Keratinocyte (primary cell): ENCODE results near the gene CD47. TPM values are rescaled to one million over a fixed set of nuclear protein-coding genes. Genes with fewer than 3 reads are reported as not detected.

Experiments
- DNase-seq: peaks from one replicate; pipeline ENCODE4 v3.0.0-alpha.2; 2011; ENCODE audit warnings: low read depth, missing footprints, low spot score
- FAIRE-seq: peaks from 2 replicates; lab custom pipeline; 2011; peaks lifted over from hg19 to GRCh38; lab: Jason Lieb, UNC
- H2AFZ ChIP-seq: 2 replicates; pipeline ENCODE4 v1.6.0; 2012; ENCODE audit warnings: low read length, control low read depth, inconsistent platforms; ENCODE audit not compliant: control insufficient read depth
- H3K27ac ChIP-seq: 2 replicates; pipeline ENCODE4 v1.5.1; 2011; ENCODE audit warnings: low read length; ENCODE audit not compliant: control insufficient read depth, insufficient read depth
- H3K27me3 ChIP-seq: 3 replicates; pipeline ENCODE4 v1.6.0; 2011; ENCODE audit warnings: low read length; ENCODE audit not compliant: control insufficient read depth, insufficient read depth; ENCODE audit errors: extremely low read depth
- H3K36me3 ChIP-seq, 2 experiments: 2 replicates in 1 of 2; 3 replicates in 1 of 2; pipeline ENCODE4 v1.5.1; 2011; ENCODE audit warnings: low read length in 2 of 2, mild to moderate bottlenecking in 1 of 2; ENCODE audit not compliant: control insufficient read depth in 2 of 2, insufficient read depth in 2 of 2; ENCODE audit errors: extremely low read depth in 1 of 2
- H3K4me1 ChIP-seq: 3 replicates; pipeline ENCODE4 v1.5.1; 2011; ENCODE audit warnings: low read length; ENCODE audit not compliant: control insufficient read depth, insufficient read depth; ENCODE audit errors: extremely low read depth
- H3K4me2 ChIP-seq: 3 replicates; pipeline ENCODE4 v1.6.0; 2011; ENCODE audit warnings: low read depth, low read length; ENCODE audit not compliant: control insufficient read depth, insufficient read depth; ENCODE audit errors: extremely low read depth
- H3K4me3 ChIP-seq, 3 experiments: fragments of 200-600 bp in 1 of 3; sonication (generic) in 1 of 3; 2 replicates in 2 of 3; 3 replicates in 1 of 3; pipeline ENCODE4 v1.5.1; 2011 to 2016; ENCODE audit warnings: low read length in 3 of 3, mild to moderate bottlenecking in 3 of 3, control low read depth in 2 of 3, inconsistent platforms in 1 of 3, low read depth in 1 of 3, mixed read lengths in 1 of 3, mixed run types in 1 of 3, moderate library complexity in 1 of 3; ENCODE audit not compliant: control insufficient read depth in 2 of 3, insufficient read depth in 2 of 3; ENCODE audit errors: extremely low read depth in 1 of 3
- H3K79me2 ChIP-seq: 2 replicates; pipeline ENCODE4 v1.6.0; 2012; ENCODE audit warnings: low read length; ENCODE audit not compliant: control insufficient read depth, insufficient read depth
- H3K9ac ChIP-seq: 3 replicates; pipeline ENCODE4 v1.6.0; 2011; ENCODE audit warnings: low read length; ENCODE audit not compliant: control insufficient read depth, insufficient read depth; ENCODE audit errors: extremely low read depth
- H3K9me1 ChIP-seq: 3 replicates; pipeline ENCODE4 v1.6.0; 2011; ENCODE audit warnings: low read length; ENCODE audit not compliant: control insufficient read depth, insufficient read depth; ENCODE audit errors: extremely low read depth
- H3K9me3 ChIP-seq: 2 replicates; pipeline ENCODE4 v1.5.1; 2012; ENCODE audit warnings: low read depth, low read length; ENCODE audit not compliant: control insufficient read depth
- H4K20me1 ChIP-seq: 3 replicates; pipeline ENCODE4 v1.6.0; 2011; ENCODE audit warnings: low read length; ENCODE audit not compliant: control insufficient read depth, insufficient read depth; ENCODE audit errors: extremely low read depth
- EZH2 ChIP-seq: IDR thresholded peaks from one replicate; pipeline ENCODE4 v1.6.1; 2012; ENCODE audit warnings: inconsistent platforms, mild to moderate bottlenecking, low read length, moderate library complexity
- dilution Hi-C: fragments of 300-500 bp; cut with MboI; formaldehyde crosslinking; loops from one replicate; pipeline ENCODE4 v1.7.0; 2020; ENCODE audit warnings: low sequenced_read_pairs; ENCODE audit not compliant: extremely low pct_ligation_motif_present
- polyA plus RNA-seq, 5 experiments: library from polyadenylated mRNA; depleted of rRNA in 3 of 5; stranded (reverse) in 3 of 5; stranded (forward) in 1 of 5; unstranded in 1 of 5; fragments of >200 nt; gene quantifications; 1 replicate in 1 of 5; 2 replicates in 3 of 5; 3 replicates in 1 of 5; pipeline versions ENCODE4 v1.2.1 to v1.2.3, GENCODE V29; 2011 to 2012; ENCODE audit warnings: missing spikeins in 2 of 5, low read depth in 1 of 5, low replicate concordance in 1 of 5
- TF ChIP-seq, protein P1 (sequence below), 3 experiments: IDR thresholded peaks in 1 of 3; conservative IDR thresholded peaks in 1 of 3; optimal IDR thresholded peaks in 1 of 3; 2 replicates in 2 of 3; 3 replicates in 1 of 3; pipeline versions ENCODE3 to v1.5.1; 2011; ENCODE audit warnings: low read length in 3 of 3, mild to moderate bottlenecking in 3 of 3, moderate library complexity in 2 of 3, control low read depth in 1 of 3, inconsistent platforms in 1 of 3; ENCODE audit not compliant: insufficient read depth in 2 of 3; ENCODE audit errors: extremely low read depth in 1 of 3

The CD47 gene
- polyA plus RNA-seq, 1 donor (not counting 4 experiments of a cell fraction or from before 2014, with no cell fraction given): 96.5 TPM

DNA sequence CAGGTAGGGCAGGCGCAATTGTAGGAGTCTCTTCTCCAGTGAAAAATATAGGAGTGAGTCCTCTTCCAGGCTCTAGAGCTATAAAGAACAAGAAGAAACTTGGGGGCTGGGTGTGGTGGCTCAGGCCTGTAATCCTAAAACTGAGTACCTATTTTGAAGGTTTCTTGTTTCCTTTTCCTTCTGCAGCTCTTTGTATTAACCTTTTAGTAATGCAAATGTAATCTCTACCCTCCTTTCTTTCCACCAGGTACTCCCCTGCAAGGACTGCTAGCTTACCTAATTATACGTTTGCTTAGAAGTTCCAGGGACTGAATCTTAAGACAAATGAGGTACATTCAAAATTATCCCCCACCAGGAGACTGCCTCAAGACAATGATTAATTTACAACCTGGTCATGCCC lies 75.9 kb downstream of the CD47 start:
- Histone ChIP-seq H3K9me1 (no peaks in the 10 kb centered on the region), H3K9me3 (no peaks in the 10 kb centered on the region), H4K20me1 (no peaks in the 10 kb centered on the region), H3K27ac (no peak overlapping the region), H3K4me3 (no peak overlapping the region), H3K27me3 (no peaks in the 10 kb centered on the region), H2AFZ (no peak overlapping the region), H3K4me2 (no peak overlapping the region), H3K79me2 (no peaks in the 10 kb centered on the region), H3K4me1 (no peaks in the 10 kb centered on the region), H3K9ac (no peak overlapping the region), H3K36me3 (no peaks in the 10 kb centered on the region)
- no peak for DNase-seq
- FAIRE-seq: no peak
- no peak for TF ChIP-seq EZH2
- TF ChIP-seq, protein P1, sequence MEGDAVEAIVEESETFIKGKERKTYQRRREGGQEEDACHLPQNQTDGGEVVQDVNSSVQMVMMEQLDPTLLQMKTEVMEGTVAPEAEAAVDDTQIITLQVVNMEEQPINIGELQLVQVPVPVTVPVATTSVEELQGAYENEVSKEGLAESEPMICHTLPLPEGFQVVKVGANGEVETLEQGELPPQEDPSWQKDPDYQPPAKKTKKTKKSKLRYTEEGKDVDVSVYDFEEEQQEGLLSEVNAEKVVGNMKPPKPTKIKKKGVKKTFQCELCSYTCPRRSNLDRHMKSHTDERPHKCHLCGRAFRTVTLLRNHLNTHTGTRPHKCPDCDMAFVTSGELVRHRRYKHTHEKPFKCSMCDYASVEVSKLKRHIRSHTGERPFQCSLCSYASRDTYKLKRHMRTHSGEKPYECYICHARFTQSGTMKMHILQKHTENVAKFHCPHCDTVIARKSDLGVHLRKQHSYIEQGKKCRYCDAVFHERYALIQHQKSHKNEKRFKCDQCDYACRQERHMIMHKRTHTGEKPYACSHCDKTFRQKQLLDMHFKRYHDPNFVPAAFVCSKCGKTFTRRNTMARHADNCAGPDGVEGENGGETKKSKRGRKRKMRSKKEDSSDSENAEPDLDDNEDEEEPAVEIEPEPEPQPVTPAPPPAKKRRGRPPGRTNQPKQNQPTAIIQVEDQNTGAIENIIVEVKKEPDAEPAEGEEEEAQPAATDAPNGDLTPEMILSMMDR (optimal IDR thresholded peaks at IDR 0.05 in 1 of 3, IDR thresholded peaks at IDR 0.05 in 1 of 3, conservative IDR thresholded peaks at IDR 0.05 in 1 of 3; ENCODE audit: extremely low read depth in 1 of 3, insufficient read depth in 2 of 3, low read length in 3 of 3): no peak
- dilution Hi-C loops: no loop called here

DNA sequence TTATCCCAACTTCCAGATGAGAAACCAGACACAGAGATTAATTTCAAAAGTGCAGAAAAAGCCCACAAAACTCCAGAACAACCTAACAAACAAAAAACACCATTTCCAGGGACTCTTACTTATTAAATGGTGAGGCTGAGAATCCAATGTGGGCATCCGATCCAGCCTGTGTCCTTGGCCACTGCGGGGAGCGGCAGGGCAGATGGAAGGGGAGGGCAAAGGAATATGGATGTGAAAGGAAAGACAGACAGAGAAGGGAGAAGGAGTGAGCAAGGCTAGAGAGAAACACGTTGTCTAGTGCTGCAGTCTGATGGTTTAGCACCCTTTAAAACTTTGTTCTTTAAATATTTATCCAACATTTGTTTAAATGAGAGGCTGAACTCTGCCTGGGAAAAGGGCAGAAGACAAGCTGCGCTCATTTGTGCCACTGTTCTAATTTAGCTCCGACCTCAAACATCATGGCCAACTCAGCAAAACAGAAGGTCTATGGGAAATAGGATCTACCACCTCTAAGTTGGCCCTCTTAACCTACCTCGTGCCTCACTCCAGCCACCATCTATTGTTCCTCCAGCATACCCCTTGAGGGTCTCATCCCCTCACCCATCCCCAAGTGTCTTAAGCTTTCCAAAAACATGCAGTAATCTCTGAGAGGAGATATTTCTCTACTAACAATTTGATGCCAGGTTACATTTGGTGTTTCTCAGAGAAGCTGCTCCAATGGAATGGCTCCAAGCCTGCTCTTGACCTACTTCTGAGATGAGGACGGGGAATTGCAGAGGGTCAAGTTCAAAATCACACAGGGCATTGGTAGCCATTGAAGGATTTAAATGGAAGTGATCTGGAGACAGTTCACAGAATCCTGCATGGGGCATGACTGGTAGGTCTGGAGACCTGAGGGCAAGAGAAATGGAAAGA lies 77.4 kb downstream of the CD47 start:
- H2AFZ ChIP-seq: no peak overlapping the region
- H3K4me2 ChIP-seq: no peak overlapping the region
- H3K79me2 ChIP-seq: no peaks in the 10 kb centered on the region
- TF ChIP-seq, protein P1 (optimal IDR thresholded peaks at IDR 0.05 in 1 of 3, IDR thresholded peaks at IDR 0.05 in 1 of 3, conservative IDR thresholded peaks at IDR 0.05 in 1 of 3; ENCODE audit: extremely low read depth in 1 of 3, insufficient read depth in 2 of 3, low read length in 3 of 3): no peak
- no peak for TF ChIP-seq EZH2
- H3K27ac ChIP-seq: no peak overlapping the region
- no peak overlapping the region for H3K9ac ChIP-seq
- H3K27me3 ChIP-seq: no peaks in the 10 kb centered on the region
- FAIRE-seq: no peak
- no peak overlapping the region for H3K4me3 ChIP-seq
- no peak for DNase-seq
- no peaks in the 10 kb centered on the region for H3K9me1 ChIP-seq
- no peaks in the 10 kb centered on the region for H4K20me1 ChIP-seq
- H3K36me3 ChIP-seq: no peaks in the 10 kb centered on the region
- no peaks in the 10 kb centered on the region for H3K4me1 ChIP-seq
- no peaks in the 10 kb centered on the region for H3K9me3 ChIP-seq
- dilution Hi-C loops: no loop called here
